HEK293 (cell line): Measurements from ENCODE around the gene TBC1D5.

ENCODE experiments used
- CTCF ChIA-PET: fragments of 350-600 bp; formaldehyde crosslinking; extraction: SDS; loops from one replicate; lab custom pipeline; 2021; ENCODE audit warnings: antibody characterized with exemption; lab: Yijun Ruan, JAX
- POLR2A ChIA-PET: fragments of 300-600 bp; formaldehyde crosslinking; extraction: SDS; loops from one replicate; lab custom pipeline; 2020; ENCODE audit warnings: antibody characterized with exemption, inconsistent platforms; lab: Yijun Ruan, JAX
- H3K27ac ChIP-seq: fragments of 200-500 bp; sonication (Bioruptor generic); 2 replicates; pipeline ENCODE4 v1.5.1; 2014; ENCODE audit warnings: low read depth, low read length, control low read depth, inconsistent platforms; ENCODE audit errors: extremely low read depth
- H3K36me3 ChIP-seq, 2 experiments: fragments of 200-500 bp in 1 of 2; sonication (Bioruptor generic) in 1 of 2; 1 replicate in 1 of 2; 2 replicates in 1 of 2; pipeline ENCODE4 v1.5.1; 2014 to 2017; ENCODE audit warnings: inconsistent platforms in 2 of 2, low read length in 2 of 2; ENCODE audit not compliant: control insufficient read depth in 2 of 2, insufficient read depth in 1 of 2
- H3K4me1 ChIP-seq: fragments of 200-500 bp; sonication (Bioruptor generic); 2 replicates; pipeline ENCODE4 v1.5.1; 2014; ENCODE audit warnings: mild to moderate bottlenecking, low read length, inconsistent platforms; ENCODE audit not compliant: control insufficient read depth, insufficient read depth
- H3K4me3 ChIP-seq: 2 replicates; pipeline ENCODE4 v1.5.1; 2011; ENCODE audit warnings: low read depth, mild to moderate bottlenecking, control low read depth, low read length, moderate library complexity
- H3K9me3 ChIP-seq: fragments of 200-500 bp; sonication (Bioruptor generic); 2 replicates; pipeline ENCODE4 v1.5.1; 2014; ENCODE audit warnings: low read depth, low read length, inconsistent platforms; ENCODE audit not compliant: control insufficient read depth, insufficient read depth
- ZBTB1 ChIP-seq: fragments of 450-650 bp; formaldehyde crosslinking; IDR thresholded peaks from 2 replicates; pipeline ENCODE4 v1.5.1; 2016; ENCODE audit warnings: missing biosample characterization, missing genetic modification characterization
- ZBTB20 ChIP-seq: fragments of 450-650 bp; formaldehyde crosslinking; IDR thresholded peaks from 2 replicates; pipeline ENCODE4 v1.5.1; 2016; ENCODE audit warnings: missing biosample characterization, missing genetic modification characterization
- ZNF10 ChIP-seq: fragments of 450-650 bp; formaldehyde crosslinking; IDR thresholded peaks from 2 replicates; pipeline ENCODE4 v1.5.1; 2017; ENCODE audit warnings: missing biosample characterization, missing genetic modification characterization
- ZNF140 ChIP-seq: fragments of 450-650 bp; formaldehyde crosslinking; IDR thresholded peaks from 2 replicates; pipeline ENCODE4 v1.5.1; 2016; ENCODE audit warnings: missing biosample characterization, missing genetic modification characterization
- ZNF214 ChIP-seq: fragments of 450-650 bp; formaldehyde crosslinking; IDR thresholded peaks from 2 replicates; pipeline ENCODE4 v1.5.1; 2017; ENCODE audit warnings: missing biosample characterization, mild to moderate bottlenecking, missing genetic modification characterization, borderline replicate concordance
- ZNF341 ChIP-seq: fragments of 450-650 bp; formaldehyde crosslinking; IDR thresholded peaks from 2 replicates; pipeline ENCODE4; 2016; ENCODE audit warnings: low read depth, missing biosample characterization, missing genetic modification characterization
- ZNF366 ChIP-seq: fragments of 450-650 bp; formaldehyde crosslinking; conservative IDR thresholded peaks from 2 replicates; pipeline ENCODE4 v1.5.1; 2016; ENCODE audit warnings: missing biosample characterization, missing genetic modification characterization
- ZNF398 ChIP-seq: fragments of 450-650 bp; formaldehyde crosslinking; IDR thresholded peaks from 2 replicates; pipeline ENCODE4 v1.5.1; 2017; ENCODE audit warnings: missing biosample characterization, missing genetic modification characterization
- ZNF558 ChIP-seq: fragments of 450-650 bp; formaldehyde crosslinking; IDR thresholded peaks from 2 replicates; pipeline ENCODE4 v1.5.1; 2016; ENCODE audit warnings: missing biosample characterization, missing genetic modification characterization
- ZNF561 ChIP-seq: fragments of 450-650 bp; IDR thresholded peaks from 2 replicates; pipeline ENCODE4 v1.5.1; 2018; ENCODE audit warnings: missing biosample characterization, missing genetic modification characterization, borderline replicate concordance
- ZNF645 ChIP-seq: fragments of 450-650 bp; formaldehyde crosslinking; IDR thresholded peaks from 2 replicates; pipeline ENCODE4; 2016; ENCODE audit warnings: missing biosample characterization, missing genetic modification characterization
- ZNF701 ChIP-seq: fragments of 450-650 bp; formaldehyde crosslinking; IDR thresholded peaks from 2 replicates; pipeline ENCODE4 v1.5.1; 2016; ENCODE audit warnings: missing biosample characterization, missing genetic modification characterization
- ZNF777 ChIP-seq: fragments of 450-650 bp; formaldehyde crosslinking; IDR thresholded peaks from 2 replicates; pipeline ENCODE4 v1.5.1; 2017; ENCODE audit warnings: missing biosample characterization, missing genetic modification characterization, borderline replicate concordance
- TF ChIP-seq, protein P1 (sequence below): fragments of 450-650 bp; formaldehyde crosslinking; conservative IDR thresholded peaks from 2 replicates; pipeline ENCODE4 v1.5.1; 2016; ENCODE audit warnings: low read depth, missing biosample characterization, missing genetic modification characterization
- TF ChIP-seq, protein P2 (sequence below): fragments of 450-650 bp; formaldehyde crosslinking; IDR thresholded peaks from 2 replicates; pipeline ENCODE4 v1.5.1; 2016; ENCODE audit warnings: missing biosample characterization, missing genetic modification characterization, low read depth
- TF ChIP-seq, protein P3 (sequence below): fragments of 450-650 bp; formaldehyde crosslinking; IDR thresholded peaks from 2 replicates; pipeline ENCODE4 v1.5.1; 2016; ENCODE audit warnings: missing biosample characterization, missing genetic modification characterization

Gene TBC1D5

GRCh38 chr3:17562845-17563244, 179.6 kb downstream of the TBC1D5 start:
- Histone ChIP-seq H3K4me3 (no peak overlapping the region), H3K27ac (no peak overlapping the region), H3K9me3 (no peaks in the 10 kb centered on the region), H3K4me1 (no peaks in the 10 kb centered on the region), H3K36me3 (no peaks in the 10 kb centered on the region)
- POLR2A ChIA-PET, result no interaction called here
- TF ChIP-seq, protein P1, sequence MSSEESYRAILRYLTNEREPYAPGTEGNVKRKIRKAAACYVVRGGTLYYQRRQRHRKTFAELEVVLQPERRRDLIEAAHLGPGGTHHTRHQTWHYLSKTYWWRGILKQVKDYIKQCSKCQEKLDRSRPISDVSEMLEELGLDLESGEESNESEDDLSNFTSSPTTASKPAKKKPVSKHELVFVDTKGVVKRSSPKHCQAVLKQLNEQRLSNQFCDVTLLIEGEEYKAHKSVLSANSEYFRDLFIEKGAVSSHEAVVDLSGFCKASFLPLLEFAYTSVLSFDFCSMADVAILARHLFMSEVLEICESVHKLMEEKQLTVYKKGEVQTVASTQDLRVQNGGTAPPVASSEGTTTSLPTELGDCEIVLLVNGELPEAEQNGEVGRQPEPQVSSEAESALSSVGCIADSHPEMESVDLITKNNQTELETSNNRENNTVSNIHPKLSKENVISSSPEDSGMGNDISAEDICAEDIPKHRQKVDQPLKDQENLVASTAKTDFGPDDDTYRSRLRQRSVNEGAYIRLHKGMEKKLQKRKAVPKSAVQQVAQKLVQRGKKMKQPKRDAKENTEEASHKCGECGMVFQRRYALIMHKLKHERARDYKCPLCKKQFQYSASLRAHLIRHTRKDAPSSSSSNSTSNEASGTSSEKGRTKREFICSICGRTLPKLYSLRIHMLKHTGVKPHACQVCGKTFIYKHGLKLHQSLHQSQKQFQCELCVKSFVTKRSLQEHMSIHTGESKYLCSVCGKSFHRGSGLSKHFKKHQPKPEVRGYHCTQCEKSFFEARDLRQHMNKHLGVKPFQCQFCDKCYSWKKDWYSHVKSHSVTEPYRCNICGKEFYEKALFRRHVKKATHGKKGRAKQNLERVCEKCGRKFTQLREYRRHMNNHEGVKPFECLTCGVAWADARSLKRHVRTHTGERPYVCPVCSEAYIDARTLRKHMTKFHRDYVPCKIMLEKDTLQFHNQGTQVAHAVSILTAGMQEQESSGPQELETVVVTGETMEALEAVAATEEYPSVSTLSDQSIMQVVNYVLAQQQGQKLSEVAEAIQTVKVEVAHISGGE (tag by site-specific recombination), result no peak
- no peak for TF ChIP-seq ZBTB20
- no peak for TF ChIP-seq ZNF10 (tag by site-specific recombination)
- TF ChIP-seq ZNF561, result no peak
- TF ChIP-seq ZNF645 (tag by site-specific recombination), result no peak
- TF ChIP-seq ZNF341 (tag by site-specific recombination), result no peak
- TF ChIP-seq, protein P2, sequence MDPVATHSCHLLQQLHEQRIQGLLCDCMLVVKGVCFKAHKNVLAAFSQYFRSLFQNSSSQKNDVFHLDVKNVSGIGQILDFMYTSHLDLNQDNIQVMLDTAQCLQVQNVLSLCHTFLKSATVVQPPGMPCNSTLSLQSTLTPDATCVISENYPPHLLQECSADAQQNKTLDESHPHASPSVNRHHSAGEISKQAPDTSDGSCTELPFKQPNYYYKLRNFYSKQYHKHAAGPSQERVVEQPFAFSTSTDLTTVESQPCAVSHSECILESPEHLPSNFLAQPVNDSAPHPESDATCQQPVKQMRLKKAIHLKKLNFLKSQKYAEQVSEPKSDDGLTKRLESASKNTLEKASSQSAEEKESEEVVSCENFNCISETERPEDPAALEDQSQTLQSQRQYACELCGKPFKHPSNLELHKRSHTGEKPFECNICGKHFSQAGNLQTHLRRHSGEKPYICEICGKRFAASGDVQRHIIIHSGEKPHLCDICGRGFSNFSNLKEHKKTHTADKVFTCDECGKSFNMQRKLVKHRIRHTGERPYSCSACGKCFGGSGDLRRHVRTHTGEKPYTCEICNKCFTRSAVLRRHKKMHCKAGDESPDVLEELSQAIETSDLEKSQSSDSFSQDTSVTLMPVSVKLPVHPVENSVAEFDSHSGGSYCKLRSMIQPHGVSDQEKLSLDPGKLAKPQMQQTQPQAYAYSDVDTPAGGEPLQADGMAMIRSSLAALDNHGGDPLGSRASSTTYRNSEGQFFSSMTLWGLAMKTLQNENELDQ, result no peak
- no peak for TF ChIP-seq ZNF777 (tag by site-specific recombination)
- TF ChIP-seq ZNF214 (tag by site-specific recombination), result no peak
- TF ChIP-seq, protein P3, sequence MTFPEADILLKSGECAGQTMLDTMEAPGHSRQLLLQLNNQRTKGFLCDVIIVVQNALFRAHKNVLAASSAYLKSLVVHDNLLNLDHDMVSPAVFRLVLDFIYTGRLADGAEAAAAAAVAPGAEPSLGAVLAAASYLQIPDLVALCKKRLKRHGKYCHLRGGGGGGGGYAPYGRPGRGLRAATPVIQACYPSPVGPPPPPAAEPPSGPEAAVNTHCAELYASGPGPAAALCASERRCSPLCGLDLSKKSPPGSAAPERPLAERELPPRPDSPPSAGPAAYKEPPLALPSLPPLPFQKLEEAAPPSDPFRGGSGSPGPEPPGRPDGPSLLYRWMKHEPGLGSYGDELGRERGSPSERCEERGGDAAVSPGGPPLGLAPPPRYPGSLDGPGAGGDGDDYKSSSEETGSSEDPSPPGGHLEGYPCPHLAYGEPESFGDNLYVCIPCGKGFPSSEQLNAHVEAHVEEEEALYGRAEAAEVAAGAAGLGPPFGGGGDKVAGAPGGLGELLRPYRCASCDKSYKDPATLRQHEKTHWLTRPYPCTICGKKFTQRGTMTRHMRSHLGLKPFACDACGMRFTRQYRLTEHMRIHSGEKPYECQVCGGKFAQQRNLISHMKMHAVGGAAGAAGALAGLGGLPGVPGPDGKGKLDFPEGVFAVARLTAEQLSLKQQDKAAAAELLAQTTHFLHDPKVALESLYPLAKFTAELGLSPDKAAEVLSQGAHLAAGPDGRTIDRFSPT (tag by site-specific recombination), result no peak
- no peak for TF ChIP-seq ZBTB1 (tag by site-specific recombination)
- TF ChIP-seq ZNF366 (tag by site-specific recombination), result no peak
- no peak for TF ChIP-seq ZNF398
- TF ChIP-seq ZNF701, result no peak
- no peak for TF ChIP-seq ZNF558 (tag by site-specific recombination)
- TF ChIP-seq ZNF140, result no peak
- CTCF ChIA-PET, result no interaction called here
